Mesenchymal stem cell (in vitro differentiated cells and primary cell): ENCODE measurements around the gene CTAGE1.

ENCODE experiments used
- DNase-seq: peaks from one replicate; pipeline ENCODE4 v3.0.0-alpha.2; 2013
- H2AFZ ChIP-seq: one replicate; pipeline ENCODE4 v1.6.1; 2013; ENCODE audit warnings: low read depth, mild to moderate bottlenecking, control low read depth, inconsistent platforms, low read length, moderate library complexity
- H2AK5ac ChIP-seq: 2 replicates; pipeline ENCODE4 v1.6.1; 2013; ENCODE audit warnings: low read length, moderate library complexity, mild to moderate bottlenecking, inconsistent platforms; ENCODE audit not compliant: severe bottlenecking
- H2BK120ac ChIP-seq: one replicate; pipeline ENCODE4 v1.6.1; 2013; ENCODE audit warnings: low read depth, mild to moderate bottlenecking, inconsistent platforms, low read length, moderate library complexity
- H2BK12ac ChIP-seq, 2 experiments: one replicate each; pipeline ENCODE4 v1.6.1; 2013; ENCODE audit warnings: inconsistent platforms in 2 of 2, low read length in 2 of 2, mild to moderate bottlenecking in 2 of 2, moderate library complexity in 2 of 2, control low read depth in 1 of 2
- H2BK15ac ChIP-seq: one replicate; pipeline ENCODE4 v1.6.1; 2013; ENCODE audit warnings: mild to moderate bottlenecking, low read depth, inconsistent platforms; ENCODE audit not compliant: poor library complexity, severe bottlenecking
- H2BK5ac ChIP-seq: 2 replicates; pipeline ENCODE4 v1.6.1; 2013; ENCODE audit warnings: low read depth, mild to moderate bottlenecking, low read length, control low read depth, inconsistent platforms; ENCODE audit not compliant: poor library complexity, severe bottlenecking
- H3K14ac ChIP-seq, 2 experiments: one replicate each; pipeline ENCODE4 v1.6.1; 2013; ENCODE audit warnings: inconsistent platforms in 2 of 2, low read length in 2 of 2, control low read depth in 1 of 2, mild to moderate bottlenecking in 1 of 2, moderate library complexity in 1 of 2
- H3K18ac ChIP-seq, 2 experiments: one replicate each; pipeline ENCODE4 v1.6.1; 2013; ENCODE audit warnings: inconsistent platforms in 2 of 2, low read length in 2 of 2, control low read depth in 1 of 2, low read depth in 1 of 2, mild to moderate bottlenecking in 1 of 2
- H3K23ac ChIP-seq, 2 experiments: one replicate each; pipeline ENCODE4 v1.6.1; 2013; ENCODE audit warnings: inconsistent platforms in 2 of 2, low read length in 2 of 2, mild to moderate bottlenecking in 2 of 2, moderate library complexity in 2 of 2, control low read depth in 1 of 2
- H3K27ac ChIP-seq: 2 replicates; pipeline ENCODE4 v1.5.1; 2013; ENCODE audit warnings: mild to moderate bottlenecking, moderate library complexity, low read length, control low read depth, inconsistent platforms; ENCODE audit not compliant: poor library complexity, severe bottlenecking
- H3K27me3 ChIP-seq, 2 experiments: 2 replicates each; pipeline versions ENCODE4 v1.6.1 to v1.7.0; 2013; ENCODE audit warnings: low read length in 2 of 2, mild to moderate bottlenecking in 2 of 2, moderate library complexity in 2 of 2, control low read depth in 1 of 2, inconsistent platforms in 1 of 2; ENCODE audit not compliant: control insufficient read depth in 1 of 2, insufficient read depth in 1 of 2
- H3K36me3 ChIP-seq, 2 experiments: 2 replicates each; pipeline versions ENCODE4 v1.6.1 to v1.7.0; 2013; ENCODE audit warnings: low read length in 2 of 2, control low read depth in 1 of 2, inconsistent platforms in 1 of 2, low read depth in 1 of 2, mild to moderate bottlenecking in 1 of 2; ENCODE audit not compliant: insufficient read depth in 2 of 2, control insufficient read depth in 1 of 2
- H3K4ac ChIP-seq, 2 experiments: one replicate each; pipeline ENCODE4 v1.6.1; 2013; ENCODE audit warnings: inconsistent platforms in 2 of 2, low read length in 2 of 2, mild to moderate bottlenecking in 2 of 2, moderate library complexity in 2 of 2, control low read depth in 1 of 2, low read depth in 1 of 2
- H3K4me1 ChIP-seq: 2 replicates; pipeline ENCODE4 v1.6.1; 2013; ENCODE audit warnings: low read depth, low read length, control low read depth; ENCODE audit not compliant: control insufficient read depth, insufficient read depth
- H3K4me2 ChIP-seq: 2 replicates; pipeline ENCODE4 v1.6.1; 2013; ENCODE audit warnings: low read length, mild to moderate bottlenecking, inconsistent platforms; ENCODE audit not compliant: poor library complexity, severe bottlenecking
- H3K4me3 ChIP-seq, 2 experiments: 2 replicates each; pipeline versions ENCODE4 v1.5.1 to v1.7.0; 2013; ENCODE audit warnings: low read length in 2 of 2, mild to moderate bottlenecking in 2 of 2, control low read depth in 1 of 2, low read depth in 1 of 2; ENCODE audit not compliant: insufficient read depth in 1 of 2
- H3K79me1 ChIP-seq: replicated peaks from 2 replicates; pipeline ENCODE4 v1.6.1; 2013; ENCODE audit warnings: mild to moderate bottlenecking, control low read depth, low read length, inconsistent platforms; ENCODE audit not compliant: poor library complexity, severe bottlenecking
- H3K9ac ChIP-seq: 2 replicates; pipeline ENCODE4 v1.7.0; 2013; ENCODE audit warnings: mild to moderate bottlenecking, low read length, moderate library complexity
- H3K9me3 ChIP-seq: 2 replicates; pipeline ENCODE4 v1.7.0; 2013; ENCODE audit warnings: mild to moderate bottlenecking, low read length; ENCODE audit not compliant: control insufficient read depth
- H4K8ac ChIP-seq: one replicate; pipeline ENCODE4 v1.6.1; 2013; ENCODE audit warnings: inconsistent platforms, mild to moderate bottlenecking, low read length, moderate library complexity
- H4K91ac ChIP-seq: one replicate; pipeline ENCODE4 v1.6.1; 2013; ENCODE audit warnings: mild to moderate bottlenecking, low read length, inconsistent platforms
- WGBS: methylation state at CpG from one replicate; pipeline ENCODE4 v1.1.7; 2013; ENCODE audit warnings: mixed read lengths; 5-methylcytosine and 5-hydroxymethylcytosine counted together

Gene CTAGE1

DNA sequence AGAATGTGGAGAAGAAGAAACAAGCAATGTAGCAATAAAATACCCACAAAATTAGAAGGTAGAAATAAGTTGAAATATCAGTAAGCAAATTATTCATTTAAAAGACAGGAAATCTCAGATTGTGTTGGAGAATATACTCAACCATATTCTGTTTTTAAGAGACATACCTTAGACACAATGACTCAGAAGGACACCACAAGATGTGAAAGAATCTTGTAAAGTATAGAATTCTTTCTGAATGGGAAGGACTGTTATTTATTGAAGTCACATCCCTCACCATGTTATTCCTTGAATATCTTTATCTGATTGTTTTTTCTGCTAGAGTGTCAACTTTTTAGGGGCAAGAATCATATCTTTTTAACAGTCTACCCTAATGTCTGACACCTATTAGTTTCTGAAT lies 50.4 kb downstream of the CTAGE1 start:
- H2BK12ac ChIP-seq, result no peak overlapping the region
- no peak for DNase-seq
- no peak overlapping the region for H4K91ac ChIP-seq
- no peaks in the 10 kb centered on the region for H3K79me1 ChIP-seq
- no peak overlapping the region for H3K27ac ChIP-seq
- no peaks in the 10 kb centered on the region for H3K36me3 ChIP-seq
- no peak overlapping the region for H3K4me3 ChIP-seq
- no peaks in the 10 kb centered on the region for H3K9me3 ChIP-seq
- no peaks in the 10 kb centered on the region for H3K4me1 ChIP-seq
- H3K4me2 ChIP-seq, result no peak overlapping the region
- no peak overlapping the region for H3K18ac ChIP-seq
- no peak overlapping the region for H2BK5ac ChIP-seq
- H2AK5ac ChIP-seq, result no peak overlapping the region
- peaks cover 10 to 18% of the 10 kb centered on the region in 2 experiments for H3K27me3 ChIP-seq
- no peak overlapping the region for H3K23ac ChIP-seq
- no peak overlapping the region for H3K4ac ChIP-seq
- no peak overlapping the region for H3K9ac ChIP-seq
- no peak overlapping the region for H3K14ac ChIP-seq
- no peak overlapping the region for H2BK15ac ChIP-seq
- no peak overlapping the region for H4K8ac ChIP-seq
- H2BK120ac ChIP-seq, result no peak overlapping the region
- no peak overlapping the region for H2AFZ ChIP-seq

GRCh38 chr18:22363867-22364463 lies 53.8 kb downstream of the CTAGE1 start:
- WGBS, result 91% methylated on average over 1 of the region's 1 CpG
- no peak overlapping the region for H4K91ac ChIP-seq

More at GRCh38 chr18:22363867-22364463, 53.8 kb downstream of the CTAGE1 start:
- Histone ChIP-seq H3K27ac (no peak overlapping the region), H3K36me3 (no peaks in the 10 kb centered on the region), H3K23ac (no peak overlapping the region), H2BK12ac (no peak overlapping the region), H2AK5ac (no peak overlapping the region), H4K8ac (no peak overlapping the region), H3K4ac (no peak overlapping the region), H2BK15ac (no peak overlapping the region), H2AFZ (no peak overlapping the region), H3K27me3 (peaks cover 13 to 26% of the 10 kb centered on the region in 2 experiments), H3K4me2 (no peak overlapping the region), H2BK120ac (no peak overlapping the region), H3K4me1 (no peaks in the 10 kb centered on the region), H3K9ac (no peak overlapping the region), H3K79me1 (no peaks in the 10 kb centered on the region), H3K9me3 (no peaks in the 10 kb centered on the region), H3K18ac (no peak overlapping the region), H3K14ac (no peak overlapping the region), H3K4me3 (no peak overlapping the region), H2BK5ac (no peak overlapping the region)
- peak; percentile 12 for DNase-seq
